Kidney epithelial cell (primary cell): ENCODE data around the gene PXDN. TPM values are rescaled to one million over a fixed set of nuclear protein-coding genes. Genes with fewer than 3 reads are reported as not detected.
"Not testable (repeated sequence)": the region's sequence is repeated elsewhere in the genome, so short reads cannot be mapped to it uniquely, and the experiment has no call there.

ENCODE experiments used
- DNase-seq: peaks from one replicate; pipeline ENCODE4 v3.0.0-alpha.2; 2010; ENCODE audit warnings: low read depth
- H3K27me3 ChIP-seq: 2 replicates; pipeline ENCODE4 v1.6.0; 2011; ENCODE audit warnings: low read length; ENCODE audit not compliant: control insufficient read depth, insufficient read depth
- H3K36me3 ChIP-seq: 2 replicates; pipeline ENCODE4 v1.5.1; 2011; ENCODE audit warnings: low read length; ENCODE audit not compliant: control insufficient read depth, insufficient read depth
- H3K4me3 ChIP-seq: 2 replicates; pipeline ENCODE4 v1.5.1; 2011; ENCODE audit warnings: low read depth, mild to moderate bottlenecking, control low read depth, low read length
- total RNA-seq: library from RNA; depleted of rRNA; stranded (reverse); fragments of >200 nt; gene quantifications from 2 replicates; pipeline ENCODE4 v1.2.3, GENCODE V29; 2015
- TF ChIP-seq, protein P1 (sequence below): IDR thresholded peaks from 2 replicates; pipeline ENCODE4 v1.5.1; 2011; ENCODE audit warnings: mild to moderate bottlenecking, moderate library complexity, low read length, control low read depth, inconsistent platforms; ENCODE audit not compliant: insufficient read depth, poor library complexity, severe bottlenecking

Gene PXDN
- total RNA-seq, 1 donor from 2014 or later: 287 TPM

DNA sequence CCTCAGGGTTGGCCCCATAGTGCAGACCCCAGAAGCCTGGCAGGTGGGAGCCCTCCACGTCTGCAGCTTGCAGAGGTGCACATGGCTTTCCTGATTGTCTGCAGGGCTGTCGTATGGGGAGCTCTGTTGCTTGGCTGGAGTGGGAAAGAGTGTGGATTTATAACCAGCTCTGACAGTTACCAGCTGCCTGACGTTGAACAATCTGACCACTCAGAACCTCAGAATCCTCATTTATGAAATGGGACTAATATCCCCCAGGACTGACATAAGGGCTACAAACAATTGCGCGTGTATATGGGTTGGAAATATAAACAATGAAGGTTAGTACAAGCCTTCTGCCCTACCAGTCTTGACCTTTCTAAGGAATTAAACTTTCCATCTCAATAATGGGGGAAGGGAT is 13.9 kb upstream of the PXDN start:
- no peaks in the 10 kb centered on the region for H3K36me3 ChIP-seq
- no peaks in the 10 kb centered on the region for H3K27me3 ChIP-seq
- H3K4me3 ChIP-seq: no peak overlapping the region
- TF ChIP-seq, protein P1, sequence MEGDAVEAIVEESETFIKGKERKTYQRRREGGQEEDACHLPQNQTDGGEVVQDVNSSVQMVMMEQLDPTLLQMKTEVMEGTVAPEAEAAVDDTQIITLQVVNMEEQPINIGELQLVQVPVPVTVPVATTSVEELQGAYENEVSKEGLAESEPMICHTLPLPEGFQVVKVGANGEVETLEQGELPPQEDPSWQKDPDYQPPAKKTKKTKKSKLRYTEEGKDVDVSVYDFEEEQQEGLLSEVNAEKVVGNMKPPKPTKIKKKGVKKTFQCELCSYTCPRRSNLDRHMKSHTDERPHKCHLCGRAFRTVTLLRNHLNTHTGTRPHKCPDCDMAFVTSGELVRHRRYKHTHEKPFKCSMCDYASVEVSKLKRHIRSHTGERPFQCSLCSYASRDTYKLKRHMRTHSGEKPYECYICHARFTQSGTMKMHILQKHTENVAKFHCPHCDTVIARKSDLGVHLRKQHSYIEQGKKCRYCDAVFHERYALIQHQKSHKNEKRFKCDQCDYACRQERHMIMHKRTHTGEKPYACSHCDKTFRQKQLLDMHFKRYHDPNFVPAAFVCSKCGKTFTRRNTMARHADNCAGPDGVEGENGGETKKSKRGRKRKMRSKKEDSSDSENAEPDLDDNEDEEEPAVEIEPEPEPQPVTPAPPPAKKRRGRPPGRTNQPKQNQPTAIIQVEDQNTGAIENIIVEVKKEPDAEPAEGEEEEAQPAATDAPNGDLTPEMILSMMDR: no peak
- no peak for DNase-seq

DNA sequence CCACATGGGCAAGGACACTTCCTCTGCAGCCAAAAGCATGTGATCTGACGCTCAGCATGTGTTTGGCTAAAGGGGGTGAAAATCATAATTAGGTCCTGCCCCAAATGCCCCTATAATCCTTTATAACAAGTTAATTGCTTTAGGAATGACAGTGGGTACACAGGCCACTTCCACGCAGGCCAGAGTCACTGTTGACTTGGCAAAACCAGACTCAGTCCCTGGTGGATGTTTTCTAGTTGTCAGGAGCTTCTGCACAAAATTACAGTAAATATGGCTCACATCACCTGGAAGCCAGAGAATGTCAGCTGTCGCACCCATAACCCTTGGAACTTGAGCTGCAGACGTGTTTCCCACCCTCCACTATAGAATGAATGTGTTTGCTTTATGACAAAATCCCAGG is 13.3 kb upstream of the PXDN start:
- TF ChIP-seq, protein P1: no peak
- Histone ChIP-seq H3K27me3 (no peaks in the 10 kb centered on the region), H3K4me3 (no peak overlapping the region), H3K36me3 (no peaks in the 10 kb centered on the region)
- no peak for DNase-seq

- not testable (repeated sequence) for DNase-seq, H3K4me3 ChIP-seq, H3K36me3 ChIP-seq, H3K27me3 ChIP-seq
Observed at GRCh38 chr2:1757146-1757545, 12.8 kb upstream of the PXDN start.

DNA sequence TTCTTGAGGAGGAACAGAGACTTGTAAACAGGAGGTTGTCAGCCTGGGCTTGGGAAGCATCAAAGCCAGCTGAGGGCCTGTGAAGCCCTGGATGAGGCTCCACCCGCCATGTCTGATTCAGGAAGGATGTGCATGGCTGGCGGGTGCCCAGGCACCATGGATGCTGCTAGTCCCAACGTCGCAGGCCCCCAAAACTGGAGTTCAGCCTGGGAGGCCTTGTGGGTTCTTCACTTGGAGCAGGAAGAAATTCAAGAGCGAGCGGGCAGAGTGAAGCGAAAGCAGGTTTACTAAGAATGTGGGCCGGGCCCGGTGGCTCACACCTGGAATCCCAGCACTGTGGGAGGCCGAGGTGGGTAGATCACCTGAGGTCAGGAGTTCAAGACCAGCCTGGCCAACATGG is 12.1 kb upstream of the PXDN start:
- Histone ChIP-seq H3K36me3 (no peaks in the 10 kb centered on the region), H3K4me3 (no peak overlapping the region), H3K27me3 (no peaks in the 10 kb centered on the region)
- TF ChIP-seq, protein P1: no peak
- no peak for DNase-seq

DNA sequence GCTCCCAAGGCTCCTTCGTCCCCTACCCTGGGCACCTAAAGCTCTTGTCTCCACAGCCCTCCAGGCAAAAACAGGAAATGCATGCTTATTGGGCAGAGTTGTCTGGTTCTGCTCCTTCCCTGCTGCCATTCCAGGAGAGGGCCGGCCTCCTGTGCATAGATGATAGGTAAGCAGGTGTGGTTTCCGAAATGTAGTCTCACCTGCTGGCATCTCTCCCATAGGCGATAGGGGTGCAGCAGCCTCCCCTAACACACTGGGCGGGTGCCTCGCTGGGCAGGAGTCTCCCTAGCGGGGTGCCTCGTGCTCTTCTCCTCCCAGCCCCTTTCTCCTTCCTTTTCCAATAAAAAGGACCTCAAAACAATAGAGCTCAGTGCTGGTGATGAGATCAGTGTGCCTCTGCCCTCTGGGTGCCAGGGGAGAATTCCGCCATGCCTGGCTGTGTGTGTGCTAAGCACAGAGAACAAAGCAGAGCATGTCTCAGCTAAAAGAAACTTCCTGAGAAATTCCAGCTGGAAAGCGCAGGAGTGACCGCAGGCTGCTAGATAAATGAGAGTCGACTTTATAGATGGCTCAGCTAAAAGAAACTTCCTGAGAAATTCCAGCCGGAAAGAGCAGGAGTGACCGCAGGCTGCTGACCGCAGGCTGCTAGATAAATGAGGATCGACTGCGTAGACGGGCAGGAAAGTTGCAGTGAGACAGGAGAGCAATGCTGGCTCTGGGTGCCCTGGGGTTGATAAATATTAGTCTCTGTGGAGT is 11.3 kb upstream of the PXDN start:
- H3K4me3 ChIP-seq: no peak overlapping the region
- DNase-seq: no peak
- no peaks in the 10 kb centered on the region for H3K36me3 ChIP-seq
- H3K27me3 ChIP-seq: peaks cover 2% of the 10 kb centered on the region
- TF ChIP-seq, protein P1: no peak

GRCh38 chr2:1754461-1755170 is 10.3 kb upstream of the PXDN start:
- TF ChIP-seq, protein P1: no peak
- H3K27me3 ChIP-seq: peaks cover 2% of the 10 kb centered on the region
- no peak overlapping the region for H3K4me3 ChIP-seq

More at GRCh38 chr2:1754461-1755170, 10.3 kb upstream of the PXDN start:
- H3K36me3 ChIP-seq: no peaks in the 10 kb centered on the region
- no peak for DNase-seq
